NCI-H748 (cell line): ENCODE results near the gene FMO1.
"Not testable (repeated sequence)": the region's sequence is repeated elsewhere in the genome, so short reads cannot be mapped to it uniquely, and the experiment has no call there.

Experiments used
- DNase-seq: peaks from one replicate; lab custom pipeline; 2025; ENCODE audit not compliant: unreplicated experiment; lab: John Stamatoyannopoulos, UW

FMO1 gene

DNA sequence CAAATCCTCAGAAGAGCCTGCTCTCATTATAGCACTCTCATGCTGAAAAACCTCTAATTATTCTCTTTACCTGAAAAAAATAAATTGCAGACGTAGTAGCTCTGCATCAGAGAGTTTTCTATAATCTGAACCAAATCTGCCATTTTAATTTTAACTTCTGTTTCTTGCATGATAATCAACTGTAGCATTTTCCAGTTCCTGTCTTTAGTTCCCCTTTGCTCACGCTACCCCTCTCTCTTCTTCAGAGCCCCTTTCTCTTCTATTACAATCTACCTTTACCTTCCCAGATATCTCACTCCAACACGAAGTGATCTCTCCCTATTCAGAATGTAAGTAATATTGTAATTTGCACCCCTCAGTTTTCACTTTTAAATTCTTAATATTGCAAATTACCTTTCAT lies 31.4 kb downstream of the FMO1 start:
- no peak for DNase-seq

DNA sequence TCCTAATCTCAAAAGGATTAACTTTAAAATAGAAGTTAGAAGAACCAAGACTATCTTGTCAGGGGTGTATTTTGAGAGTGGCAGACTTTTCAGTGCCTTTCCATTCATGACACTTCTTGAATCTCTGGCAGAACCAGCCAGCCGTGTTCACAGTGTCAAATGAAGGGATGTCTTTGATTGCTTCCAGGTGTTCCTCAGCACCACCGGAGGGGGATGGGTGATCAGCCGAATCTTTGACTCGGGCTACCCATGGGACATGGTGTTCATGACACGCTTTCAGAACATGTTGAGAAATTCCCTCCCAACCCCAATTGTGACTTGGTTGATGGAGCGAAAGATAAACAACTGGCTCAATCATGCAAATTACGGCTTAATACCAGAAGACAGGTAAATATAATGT lies 32.3 kb downstream of the FMO1 start:
- DNase-seq, result no peak

GRCh38 chr1:171286032-171286705 lies 37.9 kb downstream of the FMO1 start:
- DNase-seq, result no peak

DNA sequence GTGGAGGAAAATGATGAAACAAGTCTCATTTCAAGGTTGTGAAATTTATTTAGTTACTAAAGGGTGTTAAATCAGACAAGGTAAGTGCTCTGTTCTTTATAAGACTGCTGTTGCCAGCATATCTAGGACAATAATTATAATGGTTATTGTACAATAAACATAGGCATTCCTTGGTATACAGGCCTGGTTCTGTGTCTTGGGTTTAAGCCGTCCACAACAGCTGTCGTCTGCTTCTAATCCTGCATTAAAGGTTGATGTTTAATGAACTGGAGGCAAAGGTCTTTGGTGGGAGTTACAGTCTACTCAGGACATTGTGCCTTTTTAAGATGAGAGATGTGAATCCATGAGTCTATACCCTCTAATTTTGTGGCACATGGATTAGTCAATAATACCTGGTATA lies 42.3 kb downstream of the FMO1 start:
- DNase-seq, result no peak

DNA sequence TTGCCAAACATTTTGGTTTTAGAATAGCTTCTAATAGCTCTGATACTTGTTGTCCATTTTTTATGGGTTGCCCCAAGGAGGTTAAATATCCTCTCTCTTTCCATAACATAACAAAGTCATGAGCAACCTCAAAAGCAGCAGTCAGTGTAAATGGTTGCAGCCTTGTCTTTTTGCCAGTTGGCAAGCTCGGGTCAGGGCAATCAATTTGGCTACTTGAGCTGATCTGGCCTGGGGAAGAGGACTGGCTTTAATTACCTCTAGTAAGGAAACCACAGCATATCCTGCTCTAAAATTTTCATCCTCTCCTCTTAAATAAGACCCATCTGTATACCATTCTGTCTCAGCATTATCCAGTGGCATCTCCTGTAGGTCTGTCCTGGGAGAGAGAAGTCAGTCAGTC lies 44.5 kb downstream of the FMO1 start:
- DNase-seq, result no peak

- DNase-seq, result not testable (repeated sequence)
These were observed 47.1 kb downstream of the FMO1 start for GRCh38 chr1:171295383-171295782.

DNA sequence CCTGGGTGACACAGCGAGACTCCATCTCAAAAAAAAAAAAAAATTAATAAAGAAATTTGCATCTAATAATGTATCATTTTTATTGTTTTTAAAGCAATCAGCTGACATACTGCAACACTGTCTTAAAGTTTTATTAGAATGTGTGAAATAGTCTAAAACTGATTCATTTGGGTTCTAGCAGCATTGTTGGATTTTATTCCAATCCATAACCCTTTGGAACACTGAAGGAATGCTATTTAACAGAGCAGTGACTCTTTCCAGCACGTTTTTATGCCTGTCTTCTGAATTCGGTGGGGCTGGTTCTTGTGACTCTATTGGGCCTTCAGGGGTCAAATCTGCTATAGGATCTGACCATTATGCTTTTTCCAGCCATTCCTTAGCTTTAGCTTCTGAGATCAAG lies 47.5 kb downstream of the FMO1 start:
- DNase-seq, result no peak

GRCh38 chr1:171296897-171297296 lies 48.6 kb downstream of the FMO1 start:
- no peak for DNase-seq

- DNase-seq, result no peak
These were observed 50.4 kb downstream of the FMO1 start for GRCh38 chr1:171298696-171299095.

GRCh38 chr1:171299342-171299741 lies 51.0 kb downstream of the FMO1 start:
- DNase-seq, result no peak

GRCh38 chr1:171300401-171300800 lies 52.1 kb downstream of the FMO1 start:
- DNase-seq, result no peak

DNA sequence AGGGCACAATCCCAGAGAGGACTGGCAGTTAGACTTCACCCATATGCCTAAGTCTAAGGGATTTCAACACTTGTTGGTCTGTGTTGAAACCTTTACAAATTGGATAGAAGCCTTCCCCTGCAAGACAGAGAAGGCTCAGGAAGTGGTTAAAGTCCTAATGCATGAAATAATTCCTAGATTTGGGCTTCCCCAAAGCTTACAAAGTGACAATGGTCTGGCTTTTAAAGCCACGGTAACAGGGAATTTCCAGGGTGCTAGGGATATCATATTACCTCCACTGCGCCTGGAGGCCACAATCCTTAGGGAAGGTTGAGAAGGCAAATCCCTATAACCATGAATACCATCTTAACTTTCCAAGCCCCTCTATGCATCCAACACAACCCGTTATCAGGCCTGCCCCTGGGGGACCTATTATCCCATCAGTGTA lies 62.4 kb downstream of the FMO1 start:
- DNase-seq, result no peak

GRCh38 chr1:171311771-171312558 lies 63.7 kb downstream of the FMO1 start:
- DNase-seq, result no peak

GRCh38 chr1:171313319-171313834 lies 65.1 kb downstream of the FMO1 start:
- DNase-seq, result no peak

DNA sequence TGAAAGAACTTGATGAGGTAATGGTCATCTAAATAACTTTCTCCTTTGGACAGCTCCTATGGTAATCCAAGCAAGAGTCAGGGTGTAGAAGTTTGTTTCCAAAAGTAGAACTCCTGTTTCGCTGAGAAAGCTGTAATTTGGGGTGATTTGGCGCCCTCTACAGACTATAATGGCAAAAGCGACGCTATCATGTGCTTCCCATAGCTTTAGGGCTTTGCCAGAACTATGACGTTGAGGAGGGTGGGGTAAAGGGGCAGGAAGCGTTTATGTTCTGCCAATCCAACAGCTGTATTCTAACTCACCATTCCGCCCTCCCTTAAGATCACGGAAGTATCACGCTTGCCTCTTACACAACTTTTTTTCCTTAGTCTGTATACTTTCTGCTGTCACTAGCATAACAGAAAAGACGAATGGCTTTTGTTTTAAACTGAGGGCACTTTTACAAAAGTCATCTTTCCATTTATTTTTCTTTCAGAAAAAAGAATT lies 65.6 kb downstream of the FMO1 start, which contains the start of gene FMO4:
TSS of gene FMO4 (plus strand) at position 349 of the 486 bp plus-strand sequence. CDS start 5,643 bp downstream, outside the sequence.
- peak; percentile 79 for DNase-seq

GRCh38 chr1:171329251-171329650 lies 81.0 kb downstream of the FMO1 start:
- no peak for DNase-seq

- DNase-seq, result no peak
These were observed 85.8 kb downstream of the FMO1 start for GRCh38 chr1:171334024-171334640.
